GM23338 (cell line): ENCODE measurements around the gene UBFD1. TPM values are rescaled to one million over a fixed set of nuclear protein-coding genes. Genes with fewer than 3 reads are reported as not detected.

Source experiments
- ATAC-seq: fragments of 200-7000 bp; cut with Tn5 transposase; 3 replicates; pipeline ENCODE4 v1.9.1; 2020
- DNase-seq: peaks from one replicate; pipeline ENCODE4 v3.0.0-alpha.2; 2015; ENCODE audit warnings: low spot score
- H2AFZ ChIP-seq: fragments of 200-600 bp; sonication (generic); 2 replicates; pipeline ENCODE4 v1.8.0; 2016; ENCODE audit warnings: antibody characterized with exemption, mild to moderate bottlenecking, moderate library complexity
- H3F3A ChIP-seq: fragments of 200-600 bp; sonication (generic); replicated peaks from 2 replicates; pipeline ENCODE4 v1.8.0; 2017; ENCODE audit warnings: antibody characterized with exemption, mixed run types, low read depth
- H3K27ac ChIP-seq: fragments of 200-600 bp; sonication (generic); 2 replicates; pipeline ENCODE4 v1.6.1; 2016; ENCODE audit warnings: low read depth
- H3K27me3 ChIP-seq: fragments of 200-600 bp; sonication (generic); 2 replicates; pipeline ENCODE4 v1.8.0; 2016; ENCODE audit warnings: mild to moderate bottlenecking, mixed run types, moderate library complexity; ENCODE audit not compliant: insufficient read depth
- H3K36me3 ChIP-seq: fragments of 200-600 bp; sonication (generic); 2 replicates; pipeline ENCODE4 v1.8.0; 2016; ENCODE audit warnings: mild to moderate bottlenecking; ENCODE audit not compliant: insufficient read depth
- H3K4me1 ChIP-seq: fragments of 200-600 bp; sonication (generic); 2 replicates; pipeline ENCODE4 v1.8.0; 2016; ENCODE audit warnings: mild to moderate bottlenecking, moderate library complexity; ENCODE audit not compliant: insufficient read depth
- H3K4me2 ChIP-seq: fragments of 200-600 bp; sonication (generic); 2 replicates; pipeline ENCODE4 v1.7.1; 2017; ENCODE audit warnings: mixed run types
- H3K4me3 ChIP-seq: fragments of 200-600 bp; sonication (generic); 2 replicates; pipeline ENCODE4 v1.6.1; 2016; ENCODE audit warnings: mixed run types
- H3K79me2 ChIP-seq: fragments of 200-600 bp; sonication (generic); replicated peaks from 2 replicates; pipeline ENCODE4 v1.8.0; 2017; ENCODE audit warnings: mild to moderate bottlenecking; ENCODE audit not compliant: insufficient read depth
- H3K9me2 ChIP-seq: fragments of 200-600 bp; sonication (generic); 2 replicates; pipeline ENCODE4 v1.8.0; 2017; ENCODE audit not compliant: insufficient read depth
- H4K20me1 ChIP-seq: fragments of 200-600 bp; sonication (generic); replicated peaks from 2 replicates; pipeline ENCODE4 v1.8.0; 2017; ENCODE audit warnings: mild to moderate bottlenecking; ENCODE audit not compliant: insufficient read depth
- H3K27ac Mint-ChIP-seq: 2 replicates; pipeline ENCODE4 v1.8.0; 2020; ENCODE audit warnings: inconsistent platforms, mild to moderate bottlenecking, moderate library complexity, mixed read lengths
- H3K27me3 Mint-ChIP-seq: 3 replicates; pipeline ENCODE4 v1.8.0; 2022; ENCODE audit warnings: low read depth, mild to moderate bottlenecking, moderate library complexity, mixed read lengths, inconsistent platforms; ENCODE audit not compliant: insufficient read depth, poor library complexity
- H3K36me3 Mint-ChIP-seq: 3 replicates; pipeline ENCODE4 v1.8.0; 2021; ENCODE audit warnings: low read depth, mild to moderate bottlenecking, inconsistent platforms, moderate library complexity, mixed read lengths
- H3K4me1 Mint-ChIP-seq: 3 replicates; pipeline ENCODE4 v1.8.0; 2020; ENCODE audit warnings: mild to moderate bottlenecking, inconsistent platforms, mixed read lengths
- H3K4me3 Mint-ChIP-seq: 3 replicates; pipeline ENCODE4 v1.8.0; 2021; ENCODE audit warnings: moderate library complexity, mild to moderate bottlenecking, inconsistent platforms, mixed read lengths
- H3K9me3 Mint-ChIP-seq: 3 replicates; pipeline ENCODE4 v1.8.0; 2020; ENCODE audit warnings: moderate library complexity, mild to moderate bottlenecking, inconsistent platforms, mixed read lengths
- CREB1 ChIP-seq: fragments of 250-450 bp; sonication (Bioruptor Pico); IDR thresholded peaks from 2 replicates; pipeline ENCODE4 v1.5.0; 2020; ENCODE audit warnings: low read depth, mild to moderate bottlenecking, moderate library complexity
- EZH2 ChIP-seq: fragments of 200-600 bp; sonication (generic); IDR thresholded peaks from one replicate; pipeline ENCODE4 v1.8.0; 2017; ENCODE audit warnings: antibody characterized with exemption, mild to moderate bottlenecking, low read depth; ENCODE audit not compliant: unreplicated experiment
- EZH2phosphoT487 ChIP-seq: fragments of 200-600 bp; sonication (generic); IDR thresholded peaks from one replicate; pipeline ENCODE4 v1.8.1; 2018; ENCODE audit warnings: antibody characterized with exemption; ENCODE audit not compliant: unreplicated experiment
- JUNB ChIP-seq: IDR thresholded peaks from one replicate; pipeline ENCODE4 v1.6.1; 2016; ENCODE audit warnings: antibody characterized with exemption; ENCODE audit not compliant: unreplicated experiment
- NANOG ChIP-seq: IDR thresholded peaks from 2 replicates; pipeline ENCODE4 v1.6.1; 2016; ENCODE audit warnings: antibody characterized with exemption, borderline replicate concordance
- POLR2AphosphoS5 ChIP-seq: IDR thresholded peaks from 2 replicates; pipeline ENCODE4 v1.6.1; 2016; ENCODE audit warnings: antibody characterized with exemption, low read depth
- STAT1 ChIP-seq: IDR thresholded peaks from one replicate; pipeline ENCODE4 v1.6.1; 2016; ENCODE audit warnings: antibody characterized with exemption; ENCODE audit not compliant: unreplicated experiment
- ZNF114 ChIP-seq: fragments of 250-450 bp; sonication (Bioruptor Pico); IDR thresholded peaks from 2 replicates; pipeline ENCODE4 v1.5.0; 2020; ENCODE audit warnings: mild to moderate bottlenecking, moderate library complexity
- ZNF331 ChIP-seq: fragments of 250-450 bp; sonication (Bioruptor Pico); IDR thresholded peaks from 2 replicates; pipeline ENCODE4 v1.5.0; 2020; ENCODE audit warnings: low read depth, mild to moderate bottlenecking, moderate library complexity
- polyA plus RNA-seq: library from polyadenylated mRNA; unstranded; fragments of >200 nt; fragmentation: Nextera tagmentation; extraction: Ambion mirVana; gene quantifications from 2 replicates; pipeline ENCODE4 v1.2.1, GENCODE V29; 2016
- total RNA-seq: library from RNA; depleted of rRNA; stranded (reverse); fragments of >200 nt; shearing (Covaris generic); gene quantifications from 2 replicates; pipeline ENCODE4 v1.2.3, GENCODE V29; 2014
- TF ChIP-seq, protein P1 (sequence below): IDR thresholded peaks from one replicate; pipeline ENCODE4 v1.6.1; 2018; ENCODE audit warnings: antibody characterized with exemption; ENCODE audit not compliant: unreplicated experiment
- TF ChIP-seq, protein P2 (sequence below): fragments of 250-450 bp; sonication (Bioruptor Pico); IDR thresholded peaks from 2 replicates; pipeline ENCODE4 v1.5.0; 2020; ENCODE audit warnings: mild to moderate bottlenecking, moderate library complexity
- TF ChIP-seq, protein P3 (sequence below): IDR thresholded peaks from 2 replicates; pipeline ENCODE4 v1.6.1; 2016; ENCODE audit warnings: antibody characterized with exemption
- TF ChIP-seq, protein P4 (sequence below), 2 experiments: fragments of 200-600 bp in 1 of 2; sonication (generic) in 1 of 2; conservative IDR thresholded peaks; 2 replicates each; pipeline versions ENCODE4 v1.5.1 to v1.6.1; 2016 to 2017; ENCODE audit warnings: antibody characterized with exemption in 2 of 2, low read depth in 2 of 2, mild to moderate bottlenecking in 2 of 2, moderate library complexity in 1 of 2

The UBFD1 gene
- total and polyA plus RNA-seq, 2 experiments from 2014 or later, result 28.5 to 249 TPM

DNA sequence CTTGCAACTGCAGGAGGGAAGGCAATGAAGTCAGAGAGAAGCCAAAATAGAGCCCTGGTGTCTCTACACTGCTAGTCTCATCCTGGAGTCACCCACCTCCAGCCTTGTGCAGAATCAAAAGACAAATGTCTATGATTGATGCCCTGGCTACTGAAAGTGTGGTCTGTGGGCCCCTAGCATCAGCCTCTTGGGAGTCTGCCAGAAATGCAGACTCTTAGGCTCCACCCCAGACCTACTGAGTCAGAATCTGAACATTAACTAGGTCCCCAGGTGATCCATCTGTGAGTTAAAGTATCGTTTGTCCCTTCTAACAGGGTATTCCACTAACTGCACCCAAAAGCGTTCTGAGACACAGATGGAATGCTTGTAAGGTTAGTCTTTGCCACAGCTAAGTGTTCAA, 21.6 kb upstream of the UBFD1 start:
- TF ChIP-seq ZNF114 (CRISPR knock-in tag) (no peak), EZH2phosphoT487 (no peak), CREB1 (CRISPR knock-in tag) (no peak), EZH2 (no peak), ZNF331 (CRISPR knock-in tag) (no peak), NANOG (no peak), STAT1 (no peak), POLR2AphosphoS5 (no peak), JUNB (no peak)
- TF ChIP-seq, protein P1, sequence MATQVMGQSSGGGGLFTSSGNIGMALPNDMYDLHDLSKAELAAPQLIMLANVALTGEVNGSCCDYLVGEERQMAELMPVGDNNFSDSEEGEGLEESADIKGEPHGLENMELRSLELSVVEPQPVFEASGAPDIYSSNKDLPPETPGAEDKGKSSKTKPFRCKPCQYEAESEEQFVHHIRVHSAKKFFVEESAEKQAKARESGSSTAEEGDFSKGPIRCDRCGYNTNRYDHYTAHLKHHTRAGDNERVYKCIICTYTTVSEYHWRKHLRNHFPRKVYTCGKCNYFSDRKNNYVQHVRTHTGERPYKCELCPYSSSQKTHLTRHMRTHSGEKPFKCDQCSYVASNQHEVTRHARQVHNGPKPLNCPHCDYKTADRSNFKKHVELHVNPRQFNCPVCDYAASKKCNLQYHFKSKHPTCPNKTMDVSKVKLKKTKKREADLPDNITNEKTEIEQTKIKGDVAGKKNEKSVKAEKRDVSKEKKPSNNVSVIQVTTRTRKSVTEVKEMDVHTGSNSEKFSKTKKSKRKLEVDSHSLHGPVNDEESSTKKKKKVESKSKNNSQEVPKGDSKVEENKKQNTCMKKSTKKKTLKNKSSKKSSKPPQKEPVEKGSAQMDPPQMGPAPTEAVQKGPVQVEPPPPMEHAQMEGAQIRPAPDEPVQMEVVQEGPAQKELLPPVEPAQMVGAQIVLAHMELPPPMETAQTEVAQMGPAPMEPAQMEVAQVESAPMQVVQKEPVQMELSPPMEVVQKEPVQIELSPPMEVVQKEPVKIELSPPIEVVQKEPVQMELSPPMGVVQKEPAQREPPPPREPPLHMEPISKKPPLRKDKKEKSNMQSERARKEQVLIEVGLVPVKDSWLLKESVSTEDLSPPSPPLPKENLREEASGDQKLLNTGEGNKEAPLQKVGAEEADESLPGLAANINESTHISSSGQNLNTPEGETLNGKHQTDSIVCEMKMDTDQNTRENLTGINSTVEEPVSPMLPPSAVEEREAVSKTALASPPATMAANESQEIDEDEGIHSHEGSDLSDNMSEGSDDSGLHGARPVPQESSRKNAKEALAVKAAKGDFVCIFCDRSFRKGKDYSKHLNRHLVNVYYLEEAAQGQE, result no peak
- TF ChIP-seq, protein P2, sequence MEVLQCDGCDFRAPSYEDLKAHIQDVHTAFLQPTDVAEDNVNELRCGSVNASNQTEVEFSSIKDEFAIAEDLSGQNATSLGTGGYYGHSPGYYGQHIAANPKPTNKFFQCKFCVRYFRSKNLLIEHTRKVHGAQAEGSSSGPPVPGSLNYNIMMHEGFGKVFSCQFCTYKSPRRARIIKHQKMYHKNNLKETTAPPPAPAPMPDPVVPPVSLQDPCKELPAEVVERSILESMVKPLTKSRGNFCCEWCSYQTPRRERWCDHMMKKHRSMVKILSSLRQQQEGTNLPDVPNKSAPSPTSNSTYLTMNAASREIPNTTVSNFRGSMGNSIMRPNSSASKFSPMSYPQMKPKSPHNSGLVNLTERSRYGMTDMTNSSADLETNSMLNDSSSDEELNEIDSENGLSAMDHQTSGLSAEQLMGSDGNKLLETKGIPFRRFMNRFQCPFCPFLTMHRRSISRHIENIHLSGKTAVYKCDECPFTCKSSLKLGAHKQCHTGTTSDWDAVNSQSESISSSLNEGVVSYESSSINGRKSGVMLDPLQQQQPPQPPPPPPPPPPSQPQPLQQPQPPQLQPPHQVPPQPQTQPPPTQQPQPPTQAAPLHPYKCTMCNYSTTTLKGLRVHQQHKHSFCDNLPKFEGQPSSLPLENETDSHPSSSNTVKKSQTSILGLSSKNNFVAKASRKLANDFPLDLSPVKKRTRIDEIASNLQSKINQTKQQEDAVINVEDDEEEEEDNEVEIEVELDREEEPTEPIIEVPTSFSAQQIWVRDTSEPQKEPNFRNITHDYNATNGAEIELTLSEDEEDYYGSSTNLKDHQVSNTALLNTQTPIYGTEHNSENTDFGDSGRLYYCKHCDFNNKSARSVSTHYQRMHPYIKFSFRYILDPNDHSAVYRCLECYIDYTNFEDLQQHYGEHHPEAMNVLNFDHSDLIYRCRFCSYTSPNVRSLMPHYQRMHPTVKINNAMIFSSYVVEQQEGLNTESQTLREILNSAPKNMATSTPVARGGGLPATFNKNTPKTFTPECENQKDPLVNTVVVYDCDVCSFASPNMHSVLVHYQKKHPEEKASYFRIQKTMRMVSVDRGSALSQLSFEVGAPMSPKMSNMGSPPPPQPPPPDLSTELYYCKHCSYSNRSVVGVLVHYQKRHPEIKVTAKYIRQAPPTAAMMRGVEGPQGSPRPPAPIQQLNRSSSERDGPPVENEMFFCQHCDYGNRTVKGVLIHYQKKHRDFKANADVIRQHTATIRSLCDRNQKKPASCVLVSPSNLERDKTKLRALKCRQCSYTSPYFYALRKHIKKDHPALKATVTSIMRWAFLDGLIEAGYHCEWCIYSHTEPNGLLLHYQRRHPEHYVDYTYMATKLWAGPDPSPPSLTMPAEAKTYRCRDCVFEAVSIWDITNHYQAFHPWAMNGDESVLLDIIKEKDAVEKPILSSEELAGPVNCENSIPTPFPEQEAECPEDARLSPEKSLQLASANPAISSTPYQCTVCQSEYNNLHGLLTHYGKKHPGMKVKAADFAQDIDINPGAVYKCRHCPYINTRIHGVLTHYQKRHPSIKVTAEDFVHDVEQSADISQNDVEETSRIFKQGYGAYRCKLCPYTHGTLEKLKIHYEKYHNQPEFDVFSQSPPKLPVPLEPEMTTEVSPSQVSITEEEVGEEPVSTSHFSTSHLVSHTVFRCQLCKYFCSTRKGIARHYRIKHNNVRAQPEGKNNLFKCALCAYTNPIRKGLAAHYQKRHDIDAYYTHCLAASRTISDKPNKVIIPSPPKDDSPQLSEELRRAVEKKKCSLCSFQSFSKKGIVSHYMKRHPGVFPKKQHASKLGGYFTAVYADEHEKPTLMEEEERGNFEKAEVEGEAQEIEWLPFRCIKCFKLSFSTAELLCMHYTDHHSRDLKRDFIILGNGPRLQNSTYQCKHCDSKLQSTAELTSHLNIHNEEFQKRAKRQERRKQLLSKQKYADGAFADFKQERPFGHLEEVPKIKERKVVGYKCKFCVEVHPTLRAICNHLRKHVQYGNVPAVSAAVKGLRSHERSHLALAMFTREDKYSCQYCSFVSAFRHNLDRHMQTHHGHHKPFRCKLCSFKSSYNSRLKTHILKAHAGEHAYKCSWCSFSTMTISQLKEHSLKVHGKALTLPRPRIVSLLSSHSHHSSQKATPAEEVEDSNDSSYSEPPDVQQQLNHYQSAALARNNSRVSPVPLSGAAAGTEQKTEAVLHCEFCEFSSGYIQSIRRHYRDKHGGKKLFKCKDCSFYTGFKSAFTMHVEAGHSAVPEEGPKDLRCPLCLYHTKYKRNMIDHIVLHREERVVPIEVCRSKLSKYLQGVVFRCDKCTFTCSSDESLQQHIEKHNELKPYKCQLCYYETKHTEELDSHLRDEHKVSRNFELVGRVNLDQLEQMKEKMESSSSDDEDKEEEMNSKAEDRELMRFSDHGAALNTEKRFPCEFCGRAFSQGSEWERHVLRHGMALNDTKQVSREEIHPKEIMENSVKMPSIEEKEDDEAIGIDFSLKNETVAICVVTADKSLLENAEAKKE (CRISPR knock-in tag), result no peak
- TF ChIP-seq, protein P3, sequence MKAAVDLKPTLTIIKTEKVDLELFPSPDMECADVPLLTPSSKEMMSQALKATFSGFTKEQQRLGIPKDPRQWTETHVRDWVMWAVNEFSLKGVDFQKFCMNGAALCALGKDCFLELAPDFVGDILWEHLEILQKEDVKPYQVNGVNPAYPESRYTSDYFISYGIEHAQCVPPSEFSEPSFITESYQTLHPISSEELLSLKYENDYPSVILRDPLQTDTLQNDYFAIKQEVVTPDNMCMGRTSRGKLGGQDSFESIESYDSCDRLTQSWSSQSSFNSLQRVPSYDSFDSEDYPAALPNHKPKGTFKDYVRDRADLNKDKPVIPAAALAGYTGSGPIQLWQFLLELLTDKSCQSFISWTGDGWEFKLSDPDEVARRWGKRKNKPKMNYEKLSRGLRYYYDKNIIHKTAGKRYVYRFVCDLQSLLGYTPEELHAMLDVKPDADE, result no peak
- TF ChIP-seq, protein P4, sequence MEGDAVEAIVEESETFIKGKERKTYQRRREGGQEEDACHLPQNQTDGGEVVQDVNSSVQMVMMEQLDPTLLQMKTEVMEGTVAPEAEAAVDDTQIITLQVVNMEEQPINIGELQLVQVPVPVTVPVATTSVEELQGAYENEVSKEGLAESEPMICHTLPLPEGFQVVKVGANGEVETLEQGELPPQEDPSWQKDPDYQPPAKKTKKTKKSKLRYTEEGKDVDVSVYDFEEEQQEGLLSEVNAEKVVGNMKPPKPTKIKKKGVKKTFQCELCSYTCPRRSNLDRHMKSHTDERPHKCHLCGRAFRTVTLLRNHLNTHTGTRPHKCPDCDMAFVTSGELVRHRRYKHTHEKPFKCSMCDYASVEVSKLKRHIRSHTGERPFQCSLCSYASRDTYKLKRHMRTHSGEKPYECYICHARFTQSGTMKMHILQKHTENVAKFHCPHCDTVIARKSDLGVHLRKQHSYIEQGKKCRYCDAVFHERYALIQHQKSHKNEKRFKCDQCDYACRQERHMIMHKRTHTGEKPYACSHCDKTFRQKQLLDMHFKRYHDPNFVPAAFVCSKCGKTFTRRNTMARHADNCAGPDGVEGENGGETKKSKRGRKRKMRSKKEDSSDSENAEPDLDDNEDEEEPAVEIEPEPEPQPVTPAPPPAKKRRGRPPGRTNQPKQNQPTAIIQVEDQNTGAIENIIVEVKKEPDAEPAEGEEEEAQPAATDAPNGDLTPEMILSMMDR (conservative IDR thresholded peaks at IDR 0.05; ENCODE audit: low read depth in 2 of 2), result no peak
- H3K36me3 Mint-ChIP-seq, result peaks cover 61% of the 10 kb centered on the region
- DNase-seq (no peak), ATAC-seq (no peak)
- no peak overlapping the region for H3K27ac Mint-ChIP-seq
- no peak overlapping the region for H3K4me3 Mint-ChIP-seq
- Histone ChIP-seq H3K27ac (no peak overlapping the region), H3K4me1 (no peaks in the 10 kb centered on the region), H4K20me1 (peaks cover 2% of the 10 kb centered on the region), H3K36me3 (peaks cover 47% of the 10 kb centered on the region), H3K4me3 (no peak overlapping the region), H3K4me2 (no peak overlapping the region), H2AFZ (no peak overlapping the region), H3F3A (no peaks in the 10 kb centered on the region), H3K27me3 (no peaks in the 10 kb centered on the region), H3K79me2 (no peaks in the 10 kb centered on the region), H3K9me2 (no peaks in the 10 kb centered on the region)
- peaks cover 8% of the 10 kb centered on the region for H3K27me3 Mint-ChIP-seq
- no peaks in the 10 kb centered on the region for H3K4me1 Mint-ChIP-seq
- no peaks in the 10 kb centered on the region for H3K9me3 Mint-ChIP-seq
